Transverse colon (tissue), 3 donors: Measurements from ENCODE around the gene CDK5RAP2.

ENCODE experiments used
- POLR2A ChIP-seq: fragments of 450-650 bp; IDR thresholded peaks from one replicate; pipeline ENCODE4 v1.6.1; 2016; ENCODE audit warnings: antibody characterized with exemption, mild to moderate bottlenecking, moderate library complexity
- TF ChIP-seq, protein P1 (sequence below), 5 experiments: fragments of 200-600 bp in 3 of 5; fragments of 450-650 bp in 2 of 5; sonication (generic) in 3 of 5; IDR thresholded peaks; 1 replicate in 2 of 5; 2 replicates in 3 of 5; pipeline ENCODE4 v1.5.1; 2016 to 2017; ENCODE audit warnings: antibody characterized with exemption in 5 of 5, inconsistent platforms in 3 of 5, mild to moderate bottlenecking in 2 of 5, moderate library complexity in 1 of 5

- TF ChIP-seq, protein P1, sequence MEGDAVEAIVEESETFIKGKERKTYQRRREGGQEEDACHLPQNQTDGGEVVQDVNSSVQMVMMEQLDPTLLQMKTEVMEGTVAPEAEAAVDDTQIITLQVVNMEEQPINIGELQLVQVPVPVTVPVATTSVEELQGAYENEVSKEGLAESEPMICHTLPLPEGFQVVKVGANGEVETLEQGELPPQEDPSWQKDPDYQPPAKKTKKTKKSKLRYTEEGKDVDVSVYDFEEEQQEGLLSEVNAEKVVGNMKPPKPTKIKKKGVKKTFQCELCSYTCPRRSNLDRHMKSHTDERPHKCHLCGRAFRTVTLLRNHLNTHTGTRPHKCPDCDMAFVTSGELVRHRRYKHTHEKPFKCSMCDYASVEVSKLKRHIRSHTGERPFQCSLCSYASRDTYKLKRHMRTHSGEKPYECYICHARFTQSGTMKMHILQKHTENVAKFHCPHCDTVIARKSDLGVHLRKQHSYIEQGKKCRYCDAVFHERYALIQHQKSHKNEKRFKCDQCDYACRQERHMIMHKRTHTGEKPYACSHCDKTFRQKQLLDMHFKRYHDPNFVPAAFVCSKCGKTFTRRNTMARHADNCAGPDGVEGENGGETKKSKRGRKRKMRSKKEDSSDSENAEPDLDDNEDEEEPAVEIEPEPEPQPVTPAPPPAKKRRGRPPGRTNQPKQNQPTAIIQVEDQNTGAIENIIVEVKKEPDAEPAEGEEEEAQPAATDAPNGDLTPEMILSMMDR (IDR thresholded peaks at IDR 0.05) = no peak
- TF ChIP-seq POLR2A = no peak
These were observed 183.0 kb downstream of the CDK5RAP2 start for GRCh38 chr9:120396931-120397330.
